ENCODE measurements around the gene ADPGK. TPM values are rescaled to one million over a fixed set of nuclear protein-coding genes. Genes with fewer than 3 reads are reported as not detected.

ADPGK gene
- polyA plus RNA-seq, 1 donor from 2014 or later, result 33.7 TPM

DNA sequence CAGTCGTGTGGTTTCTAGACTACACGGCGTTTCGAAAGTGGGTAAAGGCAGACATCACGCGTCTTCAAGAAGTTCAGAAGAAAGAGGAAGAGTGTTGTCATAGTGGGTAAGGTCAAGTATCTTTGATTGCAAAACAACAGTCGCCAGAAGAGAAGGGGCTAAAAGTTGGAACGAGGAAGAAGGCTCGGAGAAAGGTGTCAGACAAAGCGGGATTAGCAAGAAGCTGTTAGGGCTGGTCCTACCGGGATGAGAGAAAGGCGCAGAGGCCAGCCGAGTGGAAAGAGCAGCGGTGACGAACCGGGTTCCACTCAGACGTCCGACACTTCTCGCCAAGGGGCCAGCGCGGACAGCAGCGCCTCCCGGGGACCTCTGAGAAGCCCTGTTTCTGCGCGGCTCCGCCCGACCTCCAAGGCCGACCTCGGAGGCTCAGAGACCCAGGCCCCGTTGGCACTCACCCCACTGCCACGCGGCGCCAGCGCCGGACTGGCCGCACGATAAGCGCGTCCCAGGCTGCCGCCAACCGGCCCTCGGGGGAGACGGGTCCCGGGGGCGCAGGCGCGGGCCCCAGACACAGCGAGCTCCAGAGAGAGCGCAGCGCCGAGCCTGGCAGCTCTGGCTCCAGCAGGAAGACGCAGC is 436 bp downstream of the ADPGK start:
- Histone ChIP-seq H3K79me2 (replicated peaks; ENCODE audit: insufficient read depth, low read length) (peaks cover 31% of the 10 kb centered on the region), H3F3A (ENCODE audit: insufficient read depth, low read length, poor library complexity, severe bottlenecking) (peaks cover 8% of the 10 kb centered on the region), H3K27ac (ENCODE audit: low read length) (peak overlapping the region; percentile 99), H3K9me3 (ENCODE audit: low read length) (no peaks in the 10 kb centered on the region), H3K4me2 (ENCODE audit: low read length) (peak overlapping the region; percentile 100), H3K9me2 (ENCODE audit: insufficient read depth, low read length) (no peaks in the 10 kb centered on the region), H3K4me3 (ENCODE audit: low read length) (peak overlapping the region; percentile 98), H2AFZ (ENCODE audit: low read depth, low read length) (peak overlapping the region; percentile 77), H3K9ac (ENCODE audit: low read length) (peak overlapping the region; percentile 94), H3K36me3 (ENCODE audit: insufficient read depth, low read length) (no peaks in the 10 kb centered on the region), H3K27me3 (ENCODE audit: insufficient read depth, low read depth, low read length) (no peaks in the 10 kb centered on the region), H4K20me1 (ENCODE audit: insufficient read depth) (no peaks in the 10 kb centered on the region)
- peak; percentile 23 for TF ChIP-seq SMC3 (conservative IDR thresholded peaks at IDR 0.05; ENCODE audit: poor library complexity)
- no peak for TF ChIP-seq CTCF (IDR thresholded peaks at IDR 0.05; ENCODE audit: poor library complexity, severe bottlenecking)
- TF ChIP-seq RAD21 (conservative IDR thresholded peaks at IDR 0.05), result peak; percentile 14

DNA sequence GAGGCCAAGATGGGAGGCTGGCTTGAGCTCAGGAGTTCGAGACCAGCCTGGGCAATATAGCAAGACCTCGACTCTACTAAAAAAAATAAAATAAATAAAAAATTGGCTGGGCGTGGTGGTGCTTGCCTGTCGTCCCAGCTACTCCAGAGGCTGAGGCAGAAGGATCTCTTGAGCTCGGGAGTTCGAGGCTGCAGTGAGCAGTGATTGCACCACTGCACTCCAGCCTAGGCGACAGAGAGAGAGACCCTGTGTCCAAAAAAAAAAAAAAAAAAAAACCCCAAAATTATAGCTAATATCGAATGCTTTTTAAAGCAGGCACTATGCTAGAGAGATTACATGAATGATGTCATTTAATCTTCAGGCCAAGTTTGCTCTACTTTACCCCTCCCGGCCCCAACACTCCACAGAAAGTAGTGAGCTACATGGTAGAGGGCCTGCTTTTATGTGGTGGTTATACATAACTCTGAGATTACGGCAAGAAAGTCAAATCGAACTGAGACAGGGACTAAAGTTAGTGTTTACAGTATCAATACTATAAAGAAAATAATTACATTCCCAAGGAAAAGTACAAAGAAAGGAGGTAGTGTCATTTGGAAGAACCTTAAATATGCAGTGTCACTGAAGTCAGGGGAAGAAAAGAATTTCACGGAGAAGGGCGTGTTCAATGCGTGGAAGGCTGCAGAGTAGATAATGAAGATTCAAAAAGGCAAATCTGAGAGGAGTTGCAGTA is 1.1 kb downstream of the ADPGK start:
- Histone ChIP-seq H3K79me2 (replicated peaks; ENCODE audit: insufficient read depth, low read length) (peaks cover 31% of the 10 kb centered on the region), H3K4me3 (ENCODE audit: low read length) (peak overlapping the region; percentile 98), H4K20me1 (ENCODE audit: insufficient read depth) (no peaks in the 10 kb centered on the region), H3K4me2 (ENCODE audit: low read length) (peak overlapping the region; percentile 100), H3K27ac (ENCODE audit: low read length) (peak overlapping the region; percentile 99), H3K36me3 (ENCODE audit: insufficient read depth, low read length) (no peaks in the 10 kb centered on the region), H3K9me3 (ENCODE audit: low read length) (no peaks in the 10 kb centered on the region), H3K9ac (ENCODE audit: low read length) (peak overlapping the region; percentile 94), H3K9me2 (ENCODE audit: insufficient read depth, low read length) (no peaks in the 10 kb centered on the region), H3F3A (ENCODE audit: insufficient read depth, low read length, poor library complexity, severe bottlenecking) (peaks cover 8% of the 10 kb centered on the region), H3K27me3 (ENCODE audit: insufficient read depth, low read depth, low read length) (no peaks in the 10 kb centered on the region), H2AFZ (ENCODE audit: low read depth, low read length) (peak overlapping the region; percentile 77)
- TF ChIP-seq TAF1 (IDR thresholded peaks at IDR 0.05; ENCODE audit: low read depth) (no peak), POLR2AphosphoS5 (IDR thresholded peaks at IDR 0.05) (no peak)

- Histone ChIP-seq H3K4me2 (ENCODE audit: low read length) (no peak overlapping the region), H2AFZ (ENCODE audit: low read depth, low read length) (no peak overlapping the region), H3K27ac (ENCODE audit: low read length) (no peak overlapping the region), H3K9ac (ENCODE audit: low read length) (no peak overlapping the region), H3K79me2 (replicated peaks; ENCODE audit: insufficient read depth, low read length) (peaks cover 31% of the 10 kb centered on the region), H3K9me2 (ENCODE audit: insufficient read depth, low read length) (no peaks in the 10 kb centered on the region), H3K27me3 (ENCODE audit: insufficient read depth, low read depth, low read length) (no peaks in the 10 kb centered on the region), H3K9me3 (ENCODE audit: low read length) (no peaks in the 10 kb centered on the region), H3K4me3 (ENCODE audit: low read length) (peak overlapping the region; percentile 98), H4K20me1 (ENCODE audit: insufficient read depth) (no peaks in the 10 kb centered on the region), H3F3A (ENCODE audit: insufficient read depth, low read length, poor library complexity, severe bottlenecking) (peaks cover 8% of the 10 kb centered on the region), H3K36me3 (ENCODE audit: insufficient read depth, low read length) (no peaks in the 10 kb centered on the region)
- TF ChIP-seq REST (IDR thresholded peaks at IDR 0.05; ENCODE audit: borderline replicate concordance), result no peak
Measured at GRCh38 chr15:72781631-72782030, 1.9 kb downstream of the ADPGK start.
